ENCODE data around the gene ANKLE2. TPM values are rescaled to one million over a fixed set of nuclear protein-coding genes. Genes with fewer than 3 reads are reported as not detected.

The ANKLE2 gene
- total RNA-seq, 1 experiment from 2014 or later: 39.4 TPM

DNA sequence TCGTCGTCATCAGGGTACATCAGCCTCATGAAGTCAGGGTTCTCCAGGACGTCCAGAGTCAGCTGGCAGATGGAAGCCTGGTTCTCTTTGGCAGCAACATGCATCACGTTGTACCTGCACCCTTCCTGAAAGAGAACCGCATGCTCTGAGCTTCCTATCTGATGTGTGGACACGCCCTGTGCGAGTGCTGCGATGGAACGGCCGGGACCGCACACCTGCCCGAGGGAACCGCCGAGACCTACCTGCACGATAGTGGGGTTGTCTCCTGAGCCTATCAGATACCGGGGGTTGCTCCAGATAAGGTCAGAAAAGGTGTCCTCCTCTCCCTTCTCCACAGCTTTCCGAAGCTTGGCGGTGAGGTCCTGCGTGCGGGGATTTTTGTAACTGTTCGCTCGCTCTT, 13.7 kb downstream of the ANKLE2 start:
- no peak for DNase-seq (ENCODE audit: extremely low read depth, low read depth)

DNA sequence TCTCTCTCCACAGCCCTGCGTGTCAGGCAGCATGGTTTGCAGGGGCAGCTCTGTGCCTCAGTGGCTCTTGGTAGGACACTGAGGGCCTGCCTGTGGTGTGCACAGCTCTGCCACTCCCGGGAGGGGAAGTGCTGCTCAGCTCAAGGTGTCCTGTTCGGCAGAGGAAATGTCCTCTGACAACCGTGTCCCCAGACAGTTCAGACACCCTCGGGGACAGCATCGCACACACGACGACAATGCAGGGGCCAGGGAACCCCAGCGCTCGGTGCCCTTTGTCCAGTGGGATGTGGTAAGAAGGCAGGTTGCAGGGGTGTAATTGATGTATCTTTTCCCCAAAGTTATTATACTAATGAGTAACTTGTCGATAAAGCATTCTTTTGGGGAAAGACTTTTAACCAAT, 14.2 kb downstream of the ANKLE2 start:
- no peak for DNase-seq (ENCODE audit: extremely low read depth, low read depth)

DNA sequence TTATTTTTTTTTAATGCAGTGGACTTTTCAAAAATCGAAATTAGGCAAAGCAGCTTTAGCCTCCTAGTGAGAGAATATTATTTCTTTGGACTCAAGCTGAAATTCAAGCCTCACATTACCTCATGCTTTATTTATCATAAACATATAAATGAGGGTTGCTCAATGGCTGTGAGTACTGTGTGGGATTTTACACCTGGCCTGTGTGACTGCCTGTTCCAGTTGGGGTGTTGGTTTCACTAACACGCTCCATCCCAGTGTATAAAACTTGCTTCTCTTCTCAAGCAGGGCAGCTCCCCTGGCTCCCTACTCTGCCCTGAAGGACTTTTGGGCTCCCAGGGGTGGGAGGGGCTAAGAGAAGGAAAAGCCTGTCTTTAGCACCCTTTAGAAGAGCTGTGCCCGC, 15.0 kb downstream of the ANKLE2 start:
- no peak for DNase-seq (ENCODE audit: extremely low read depth, low read depth)

DNA sequence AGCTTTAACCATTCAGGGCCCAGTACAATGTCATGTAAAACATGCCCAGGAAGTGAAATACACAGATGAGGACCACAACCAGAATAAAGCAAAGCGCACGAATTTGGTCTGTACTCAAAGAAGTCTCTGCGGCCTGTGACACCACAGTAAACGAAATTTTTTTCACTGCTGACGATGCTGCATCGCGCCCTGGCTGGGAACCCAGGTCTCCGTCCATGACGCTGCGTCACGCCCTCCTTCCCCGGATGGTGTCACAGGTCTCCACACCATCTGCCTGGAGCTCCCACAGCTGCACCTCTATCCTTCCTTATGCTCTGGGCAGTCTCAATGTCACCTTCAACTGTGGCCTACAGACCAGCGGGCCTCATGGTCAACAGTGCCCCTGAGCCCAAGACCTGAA, 17.8 kb downstream of the ANKLE2 start:
- DNase-seq (ENCODE audit: extremely low read depth, low read depth): no peak

DNA sequence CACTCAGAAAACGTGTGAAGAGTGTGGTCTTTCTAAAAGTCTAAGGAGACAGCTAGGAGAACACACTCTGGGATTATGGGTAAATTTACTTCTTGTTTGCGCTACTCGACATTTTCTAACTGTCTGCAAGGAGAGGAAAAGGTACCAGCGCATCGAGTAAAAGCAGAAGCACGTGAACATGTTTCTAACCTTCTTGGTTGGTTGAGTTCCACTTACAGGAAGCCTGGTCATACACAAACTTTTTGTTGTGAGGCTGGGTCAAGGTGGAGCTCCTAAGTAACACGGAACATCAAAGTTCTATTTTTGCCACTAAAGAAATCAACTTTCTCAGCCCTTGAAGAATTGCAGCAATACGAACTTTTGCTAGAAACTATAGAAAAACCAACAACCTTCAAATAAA, 20.0 kb downstream of the ANKLE2 start:
- no peak for DNase-seq (ENCODE audit: extremely low read depth, low read depth)

DNA sequence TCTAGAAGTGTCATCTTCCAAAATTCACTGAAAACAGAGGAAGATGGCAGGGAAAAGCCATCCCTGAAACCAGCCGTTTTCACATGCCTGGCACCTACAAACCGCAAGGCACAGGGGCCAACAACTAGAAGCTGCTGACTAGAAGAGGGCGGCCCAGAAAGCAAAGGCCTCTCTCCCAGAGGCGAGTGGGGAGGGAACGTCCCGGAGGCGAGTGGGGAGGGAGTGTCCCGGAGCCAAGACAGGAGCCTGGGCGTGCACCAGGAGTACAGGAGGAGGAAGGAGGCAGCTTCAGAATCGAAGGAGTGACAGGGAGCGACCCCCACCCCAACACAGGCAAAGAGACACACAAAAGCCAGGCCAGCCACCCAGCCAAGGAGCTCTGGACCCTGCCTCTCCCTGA, 21.0 kb downstream of the ANKLE2 start:
- no peak for DNase-seq (ENCODE audit: extremely low read depth, low read depth)

DNA sequence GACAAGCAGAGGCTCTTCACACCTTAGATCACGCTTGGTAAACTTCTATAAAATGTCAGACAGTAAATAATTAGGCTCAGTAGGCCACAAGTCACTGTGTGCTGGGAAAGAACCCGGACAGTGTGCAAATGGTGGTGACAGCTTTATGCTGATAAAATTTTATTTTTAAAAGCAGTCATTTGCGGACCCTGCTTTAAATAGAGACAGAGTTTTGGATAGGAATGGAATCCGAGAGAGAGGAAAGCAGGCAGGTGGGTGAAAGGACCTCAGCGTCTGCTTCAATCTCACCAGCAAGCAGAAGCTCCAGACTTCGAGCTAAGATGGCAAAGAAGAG, 21.4 kb downstream of the ANKLE2 start:
- DNase-seq (ENCODE audit: extremely low read depth, low read depth): no peak

DNA sequence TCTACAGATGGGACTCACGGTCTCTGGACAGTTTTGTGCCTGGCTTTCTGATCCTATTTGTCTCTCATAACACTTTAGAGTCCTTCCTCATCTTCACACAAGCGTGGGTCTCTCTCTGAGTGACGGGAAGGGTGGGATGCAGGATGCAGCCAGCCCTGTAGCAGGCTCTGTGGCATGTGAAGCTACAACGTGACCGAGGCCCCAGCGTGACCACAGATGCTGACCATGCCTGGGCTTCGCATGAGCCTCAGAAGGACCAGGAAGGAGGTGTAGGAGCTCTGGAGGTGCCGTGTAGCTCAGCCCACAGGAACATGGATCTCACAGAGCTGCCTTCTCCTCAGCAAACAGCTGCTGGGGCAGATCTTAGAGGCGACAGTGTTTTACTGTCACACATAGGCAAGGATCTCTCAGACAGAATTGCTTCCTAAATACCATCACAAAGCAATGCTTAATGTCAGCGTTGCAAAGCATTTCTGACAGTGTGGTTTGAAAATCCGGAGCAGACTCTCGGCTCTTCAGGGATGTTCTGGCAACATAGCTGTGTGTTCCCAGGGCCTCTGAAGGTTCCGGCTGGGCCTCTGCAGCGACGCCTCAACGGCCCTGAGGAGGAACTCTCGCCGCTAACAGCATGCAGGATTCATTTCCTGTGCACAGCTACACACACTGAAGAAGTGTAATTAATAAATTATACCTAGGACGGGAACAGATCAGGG, 21.9 kb downstream of the ANKLE2 start:
- DNase-seq (ENCODE audit: extremely low read depth, low read depth): no peak

DNA sequence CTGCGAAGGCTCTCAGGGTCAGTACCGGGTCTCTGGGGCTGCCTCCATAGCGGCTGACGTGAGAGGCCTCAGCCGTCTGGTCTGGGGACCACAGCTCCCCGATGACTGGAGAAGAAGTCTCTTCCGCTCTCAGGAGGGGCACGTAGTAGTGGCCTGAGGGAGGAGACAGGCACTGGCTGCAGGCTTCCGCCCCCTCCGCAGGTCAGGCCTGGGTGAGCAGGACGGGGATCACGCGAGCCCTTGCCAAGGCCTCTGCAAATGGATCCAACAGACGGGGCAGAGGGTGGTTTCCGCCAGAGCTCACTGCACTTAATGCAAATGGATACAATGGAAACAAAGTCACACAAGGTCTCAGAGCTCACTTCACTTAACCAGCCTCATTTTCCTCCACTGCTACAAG, 24.7 kb downstream of the ANKLE2 start:
- DNase-seq (ENCODE audit: extremely low read depth, low read depth): no peak

DNA sequence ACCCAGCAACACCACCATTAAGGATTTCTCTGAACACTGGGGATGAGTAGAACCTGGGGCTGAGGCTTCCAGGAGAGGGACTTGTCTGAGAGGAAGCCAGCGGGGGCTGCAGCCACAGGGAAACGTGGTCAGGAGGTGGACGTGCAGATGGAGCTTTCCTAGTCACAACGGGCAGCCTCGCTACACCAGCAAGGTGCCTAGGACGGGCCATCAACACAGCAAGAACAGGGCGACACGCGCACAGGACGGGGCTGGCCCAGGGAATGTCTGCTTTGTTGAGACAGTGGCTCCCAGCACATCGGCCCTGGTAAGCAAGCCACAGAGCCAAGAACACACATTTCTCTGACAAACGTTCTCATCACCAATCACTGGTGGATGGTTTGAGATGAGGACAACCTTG, 25.3 kb downstream of the ANKLE2 start:
- no peak for DNase-seq (ENCODE audit: extremely low read depth, low read depth)

DNA sequence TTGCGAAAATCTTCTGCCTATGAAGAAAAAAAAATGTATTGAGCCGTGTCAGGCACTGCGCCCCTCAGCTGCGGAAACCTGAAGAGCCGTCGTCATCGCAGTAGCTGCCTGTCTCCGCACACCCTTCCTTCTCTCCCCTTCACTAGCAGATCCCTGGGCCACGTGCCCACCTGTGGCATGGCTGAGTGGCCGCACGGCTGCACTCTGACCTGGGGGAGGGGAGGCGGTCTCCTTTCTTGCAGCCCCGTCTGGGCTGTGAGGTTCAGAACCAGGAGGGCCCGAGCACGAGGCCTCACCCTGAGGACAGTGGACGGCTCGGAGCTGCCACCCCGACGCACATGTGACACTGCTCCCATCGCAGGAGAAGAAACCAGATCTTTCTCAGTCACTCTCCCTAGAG, 26.1 kb downstream of the ANKLE2 start:
- no peak for DNase-seq (ENCODE audit: extremely low read depth, low read depth)

DNA sequence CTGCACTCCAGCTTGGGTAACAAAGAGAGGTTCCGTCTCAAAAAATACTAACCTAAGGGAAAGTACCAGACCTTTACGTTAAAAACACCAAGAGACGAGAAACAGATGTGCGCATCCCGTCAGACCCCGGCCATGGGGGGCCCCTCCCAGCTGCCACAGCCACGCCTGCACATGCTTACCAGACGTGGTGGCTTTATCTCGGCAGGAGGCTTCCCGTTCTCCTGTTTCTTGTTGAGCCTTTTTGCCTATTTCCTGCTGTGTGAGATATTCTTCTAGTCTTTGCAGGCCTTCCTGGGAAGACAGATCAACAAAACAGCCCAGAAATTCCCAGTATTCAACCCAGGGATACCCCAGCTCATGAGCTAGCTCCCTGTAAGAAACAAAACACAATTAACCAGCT, 27.4 kb downstream of the ANKLE2 start:
- DNase-seq (ENCODE audit: extremely low read depth, low read depth): no peak

DNA sequence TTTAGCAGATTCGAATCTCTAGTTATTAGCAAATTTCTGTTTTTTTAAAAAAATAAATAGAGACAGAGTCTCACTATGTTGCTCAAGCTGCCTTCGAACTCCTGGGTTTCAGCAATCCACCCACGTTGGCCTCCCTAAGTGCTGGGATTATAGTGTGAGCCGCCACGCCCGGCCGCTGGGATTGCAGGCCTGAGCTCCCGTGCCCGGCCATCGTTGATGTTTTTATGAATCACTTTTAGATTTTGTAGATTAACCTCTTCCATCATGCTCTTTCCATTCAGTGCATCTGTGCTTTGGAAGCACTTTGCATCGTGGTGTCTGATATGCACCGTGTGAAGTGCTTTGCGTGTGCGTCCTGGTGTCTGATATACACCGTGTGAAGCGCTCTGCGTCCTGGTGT, 30.1 kb downstream of the ANKLE2 start:
- no peak for DNase-seq (ENCODE audit: extremely low read depth, low read depth)

DNA sequence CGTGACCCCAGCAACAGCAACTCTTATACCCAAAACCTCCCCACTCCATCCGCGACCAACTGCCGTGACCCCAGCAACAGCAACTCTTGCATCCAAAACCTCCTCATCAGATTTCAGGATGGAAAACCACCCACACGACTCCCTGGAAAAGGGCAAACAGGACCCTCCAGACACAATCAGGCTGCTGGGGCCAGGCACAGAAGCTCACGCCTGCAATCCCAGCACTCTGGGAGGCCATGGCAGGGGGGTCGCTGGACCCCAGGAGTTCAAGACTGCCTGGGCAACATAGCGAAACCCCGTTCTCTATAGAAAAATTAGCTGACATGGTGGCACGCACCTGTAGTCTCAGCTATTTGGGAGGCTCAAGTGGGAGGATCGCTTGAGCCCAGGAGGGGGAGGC, 31.3 kb downstream of the ANKLE2 start:
- DNase-seq (ENCODE audit: extremely low read depth, low read depth): no peak

DNA sequence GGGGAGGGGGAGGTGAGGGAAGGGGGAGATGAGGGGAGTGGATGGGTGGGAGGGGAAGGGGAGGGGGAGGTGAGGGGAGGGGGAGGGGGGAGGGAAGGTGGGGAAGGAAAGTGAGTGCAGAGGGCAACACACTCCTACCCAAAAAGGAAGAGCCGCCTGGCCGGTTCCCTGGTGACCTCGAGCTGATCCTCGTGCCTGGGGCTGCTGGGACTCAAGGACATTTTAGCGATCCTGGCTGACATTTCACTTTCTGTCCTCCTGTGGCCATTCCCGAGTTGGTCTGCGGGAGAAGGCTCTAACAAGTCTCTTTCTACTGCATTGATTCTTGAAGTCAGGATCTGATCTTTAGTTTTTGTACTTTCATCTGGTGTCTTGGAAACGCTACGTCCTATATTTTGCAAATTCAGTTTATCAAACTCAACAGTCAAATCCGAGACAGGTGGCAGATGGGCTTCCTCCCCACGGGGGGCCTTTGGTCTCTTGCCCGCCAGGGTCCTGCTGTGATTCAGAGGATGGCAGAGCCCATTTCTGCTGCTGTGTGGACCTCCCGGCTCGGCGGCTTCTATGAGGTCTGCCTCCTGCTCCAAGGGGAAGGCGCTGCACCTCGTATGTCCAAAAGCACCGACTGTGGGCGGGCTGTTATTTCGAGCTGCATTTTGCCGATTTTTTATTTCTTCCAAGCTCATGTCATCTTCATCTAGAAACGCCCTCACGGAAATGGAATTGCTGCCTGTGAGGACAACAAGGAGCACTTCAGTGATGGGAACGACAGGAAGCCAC, 31.9 kb downstream of the ANKLE2 start:
- no peak for DNase-seq (ENCODE audit: extremely low read depth, low read depth)

DNA sequence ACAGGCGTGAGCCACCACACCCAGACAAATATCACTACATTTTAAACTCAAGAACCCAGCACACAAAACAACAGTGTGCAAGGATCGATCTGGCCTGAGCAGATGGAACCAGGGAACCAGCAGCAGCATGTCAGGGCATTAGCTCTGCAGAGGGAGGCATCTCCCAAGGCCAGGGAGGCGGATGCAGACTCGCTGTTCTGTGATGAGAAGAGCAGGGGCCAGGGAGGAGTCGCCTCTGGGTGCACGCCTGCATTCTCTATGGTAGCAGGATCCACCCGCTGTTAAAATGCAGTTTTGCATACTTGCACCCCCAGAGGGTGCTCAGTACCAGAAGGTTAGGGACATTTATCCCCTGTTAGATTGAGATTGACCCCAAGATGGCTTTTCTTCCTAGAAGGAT, 33.1 kb downstream of the ANKLE2 start:
- DNase-seq (ENCODE audit: extremely low read depth, low read depth): no peak

DNA sequence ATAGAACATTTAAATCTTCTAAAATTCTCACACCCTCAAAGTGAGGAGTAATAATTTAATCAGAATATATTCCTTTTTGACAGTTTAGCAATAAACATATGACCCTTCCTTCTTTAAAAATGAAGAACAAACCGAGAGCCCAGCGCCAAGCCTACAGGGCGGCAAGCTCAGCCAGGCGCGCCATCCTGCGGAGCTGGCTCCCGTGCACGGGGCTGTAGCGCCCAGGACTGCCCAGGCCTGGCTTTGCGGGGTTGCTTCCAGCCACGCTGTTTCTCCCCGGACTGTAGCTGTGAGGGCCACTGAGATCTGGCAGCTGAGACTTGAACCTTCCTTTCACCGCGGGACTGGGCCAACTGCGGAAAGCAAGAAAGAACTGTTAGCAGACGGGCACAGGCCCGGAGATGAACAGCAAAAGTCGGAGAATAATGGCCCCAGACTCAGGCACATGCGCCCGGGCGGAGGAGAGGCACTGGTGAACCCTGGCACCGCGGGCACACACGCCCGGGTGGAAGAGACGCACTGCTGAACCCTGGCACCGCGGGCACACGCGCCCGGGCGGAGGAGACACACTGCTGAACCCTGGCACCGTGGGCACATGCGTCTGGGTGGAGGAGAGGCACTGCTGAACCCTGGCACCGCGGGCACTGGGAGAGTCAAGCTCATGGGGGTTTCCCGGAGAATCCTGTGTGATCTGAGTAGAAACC, 34.4 kb downstream of the ANKLE2 start:
- no peak for DNase-seq (ENCODE audit: extremely low read depth, low read depth)

DNA sequence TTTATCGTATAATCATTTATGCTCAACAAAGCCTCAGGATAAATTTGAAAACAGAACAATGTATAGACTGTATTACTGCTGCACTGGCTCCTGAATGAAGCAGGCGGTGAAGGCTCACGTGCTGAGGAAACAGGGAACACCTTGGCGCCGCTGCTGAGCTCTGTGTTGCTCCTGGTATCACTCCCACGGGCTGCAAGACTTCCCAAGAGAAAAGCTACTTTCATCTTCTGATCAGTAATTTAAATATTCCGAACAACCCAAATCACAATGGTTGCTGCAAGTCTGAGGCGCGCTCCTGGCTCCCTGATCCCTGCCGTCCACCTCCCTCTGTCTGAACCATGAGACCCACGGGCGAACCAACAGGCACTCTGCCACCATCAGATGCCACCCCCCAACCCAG, 35.2 kb downstream of the ANKLE2 start:
- DNase-seq (ENCODE audit: extremely low read depth, low read depth): no peak

DNA sequence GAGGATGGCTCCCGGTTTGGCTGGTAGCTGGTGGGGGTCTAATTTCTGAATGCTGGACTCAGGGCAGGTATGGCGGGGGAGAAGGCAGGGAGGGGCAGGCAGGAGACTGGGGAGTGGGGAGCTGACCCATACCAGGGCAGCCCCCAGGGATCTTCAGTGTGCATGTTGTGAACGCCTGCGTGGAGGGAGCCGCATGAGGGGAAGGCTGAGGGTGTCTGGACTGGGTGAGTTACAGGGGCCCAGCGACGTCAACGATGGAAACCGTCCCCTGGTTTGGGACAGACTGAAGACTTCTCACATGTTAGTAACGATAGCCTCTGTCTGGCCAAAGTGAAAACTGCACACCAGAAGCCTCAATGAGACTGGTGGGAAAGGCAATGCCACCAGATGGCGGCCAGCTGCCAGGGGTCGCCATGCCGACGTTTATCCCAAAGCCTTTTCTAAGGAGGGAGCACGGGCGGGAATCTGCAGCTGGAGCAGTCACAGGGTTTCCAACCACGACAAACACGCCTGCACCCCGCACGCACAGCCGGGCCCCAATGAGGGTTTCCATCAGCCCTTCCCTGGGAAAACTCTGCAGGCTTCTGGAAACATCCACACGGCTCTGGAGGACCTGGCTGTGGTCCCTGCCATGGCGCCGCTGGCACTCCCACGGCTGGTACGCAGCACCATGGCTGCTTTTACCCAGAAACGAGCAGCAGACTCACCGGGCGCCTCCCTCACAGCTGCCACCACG, 37.0 kb downstream of the ANKLE2 start:
- DNase-seq (ENCODE audit: extremely low read depth, low read depth): no peak

DNA sequence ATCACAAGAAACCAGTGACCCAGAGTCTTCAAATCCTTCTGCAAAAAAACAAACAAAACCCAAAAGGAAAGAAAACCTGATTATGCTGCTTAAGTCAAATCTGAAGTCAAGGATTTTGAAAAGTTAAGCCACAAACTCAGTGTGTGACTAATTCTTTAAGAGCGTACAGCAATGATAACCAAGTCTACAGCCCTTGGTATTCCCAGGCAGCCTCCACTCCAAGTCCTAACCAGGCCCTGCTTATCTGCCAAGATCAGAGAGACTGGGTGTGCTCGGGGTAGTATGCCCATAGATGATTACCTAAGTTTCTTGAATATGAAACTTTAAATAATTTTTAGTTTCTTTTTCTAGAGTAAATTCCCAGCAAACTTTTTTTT, 37.9 kb downstream of the ANKLE2 start:
- no peak for DNase-seq (ENCODE audit: extremely low read depth, low read depth)

DNA sequence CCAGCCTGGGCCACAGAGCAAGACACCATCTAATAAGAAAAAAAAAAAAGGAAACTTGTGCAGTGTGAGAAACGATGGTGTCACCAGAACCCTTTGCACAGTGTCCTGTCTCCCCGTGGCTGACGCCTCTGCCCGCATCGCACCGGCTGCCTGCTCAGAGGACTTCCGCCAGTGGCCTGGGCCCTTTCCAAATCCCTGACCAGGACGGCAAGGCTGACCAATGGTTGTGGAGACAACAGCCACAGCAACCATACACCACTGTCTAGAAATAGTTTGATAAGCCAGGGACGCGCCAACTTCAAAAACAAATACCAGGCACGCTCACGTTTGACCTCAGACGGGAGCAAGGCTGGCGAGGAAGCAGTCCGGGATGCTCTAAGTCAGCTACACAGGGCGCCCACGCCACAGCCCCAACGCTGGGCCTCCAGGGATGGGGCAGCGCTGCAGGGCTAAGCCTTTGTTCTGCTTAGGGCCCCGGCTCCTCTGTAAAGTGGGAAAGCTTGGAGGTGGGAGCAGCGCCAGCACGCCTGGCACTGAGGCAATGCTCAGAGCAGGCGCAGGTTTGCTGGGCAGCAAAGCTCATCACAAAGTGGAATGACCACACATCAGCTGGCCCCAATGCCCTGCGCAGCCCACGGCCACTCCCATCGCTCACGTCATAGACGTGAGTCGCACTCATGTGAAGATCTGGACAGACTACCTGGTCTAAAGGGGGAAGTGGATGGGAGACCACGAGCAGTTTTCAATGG, 38.4 kb downstream of the ANKLE2 start:
- no peak for DNase-seq (ENCODE audit: extremely low read depth, low read depth)
